Endothelial cell (in vitro differentiated cells): ENCODE data around the gene SPOP. TPM values are rescaled to one million over a fixed set of nuclear protein-coding genes. Genes with fewer than 3 reads are reported as not detected.

Experiments used
- DNase-seq: peaks from one replicate; pipeline ENCODE4 v3.0.0; 2021; ENCODE audit warnings: low spot score
- H3K27ac Mint-ChIP-seq: one replicate; pipeline ENCODE4 v1.8.0; 2021; ENCODE audit warnings: mixed read lengths, inconsistent platforms; ENCODE audit not compliant: unreplicated experiment
- H3K27me3 Mint-ChIP-seq: one replicate; pipeline ENCODE4 v1.8.0; 2021; ENCODE audit warnings: mild to moderate bottlenecking, moderate library complexity, mixed read lengths, inconsistent platforms; ENCODE audit not compliant: unreplicated experiment
- H3K36me3 Mint-ChIP-seq: one replicate; pipeline ENCODE4 v1.8.0; 2021; ENCODE audit warnings: mild to moderate bottlenecking, low read depth, mixed read lengths, inconsistent platforms; ENCODE audit not compliant: unreplicated experiment
- H3K4me1 Mint-ChIP-seq: one replicate; pipeline ENCODE4 v1.8.0; 2021; ENCODE audit warnings: mild to moderate bottlenecking, mixed read lengths, inconsistent platforms; ENCODE audit not compliant: unreplicated experiment
- H3K4me3 Mint-ChIP-seq: one replicate; pipeline ENCODE4 v1.8.0; 2021; ENCODE audit warnings: mild to moderate bottlenecking, mixed read lengths, inconsistent platforms; ENCODE audit not compliant: unreplicated experiment
- H3K9me3 Mint-ChIP-seq: one replicate; pipeline ENCODE4 v1.8.0; 2021; ENCODE audit warnings: mixed read lengths, inconsistent platforms; ENCODE audit not compliant: unreplicated experiment
- CTCF ChIP-seq: fragments of 200-600 bp; sonication (generic); IDR thresholded peaks from one replicate; pipeline ENCODE4 v1.5.0; 2021; ENCODE audit warnings: antibody characterized with exemption; ENCODE audit not compliant: unreplicated experiment
- total RNA-seq: library from RNA; stranded (reverse); fragmentation: NEBNext Ultra II Directional; extraction: Animal tissue kit (Norgen Biotek cat#: 25700); gene quantifications from one replicate; pipeline ENCODE4 v1.2.1, GENCODE V29; 2021; ENCODE audit not compliant: unreplicated experiment

The SPOP gene
- total RNA-seq, 1 donor from 2014 or later = 55.6 TPM

GRCh38 chr17:49703557-49704277 lies 25.8 kb upstream of the SPOP start:
- Mint-ChIP-seq H3K4me3 (no peak overlapping the region), H3K9me3 (no peaks in the 10 kb centered on the region), H3K36me3 (peaks cover 42% of the 10 kb centered on the region), H3K27ac (no peak overlapping the region), H3K4me1 (peaks cover 19% of the 10 kb centered on the region), H3K27me3 (peaks cover 7% of the 10 kb centered on the region)
- TF ChIP-seq CTCF = peak; percentile 40
- DNase-seq = no peak

- Mint-ChIP-seq H3K4me3 (peak overlapping the region; percentile 3), H3K36me3 (peaks cover 37% of the 10 kb centered on the region), H3K27ac (no peak overlapping the region), H3K4me1 (peaks cover 7% of the 10 kb centered on the region), H3K9me3 (no peaks in the 10 kb centered on the region), H3K27me3 (peaks cover 5% of the 10 kb centered on the region)
- no peak for TF ChIP-seq CTCF
- no peak for DNase-seq
These were observed 23.1 kb upstream of the SPOP start for GRCh38 chr17:49700960-49701359.

- peaks cover 7% of the 10 kb centered on the region for H3K27me3 Mint-ChIP-seq
- no peak for TF ChIP-seq CTCF
- H3K9me3 Mint-ChIP-seq = no peaks in the 10 kb centered on the region
These were observed 22.2 kb upstream of the SPOP start for GRCh38 chr17:49699966-49700575.

GRCh38 chr17:49698005-49698404 lies 20.1 kb upstream of the SPOP start:
- Mint-ChIP-seq H3K4me3 (no peak overlapping the region), H3K27me3 (peaks cover 9% of the 10 kb centered on the region), H3K9me3 (no peaks in the 10 kb centered on the region), H3K36me3 (peaks cover 25% of the 10 kb centered on the region), H3K4me1 (peaks cover 13% of the 10 kb centered on the region), H3K27ac (no peak overlapping the region)
- no peak for TF ChIP-seq CTCF
- no peak for DNase-seq

More at GRCh38 chr17:49699966-49700575, 22.2 kb upstream of the SPOP start:
- H3K36me3 Mint-ChIP-seq = peaks cover 31% of the 10 kb centered on the region
- H3K4me3 Mint-ChIP-seq = peak overlapping the region; percentile 21
- DNase-seq = no peak
- H3K27ac Mint-ChIP-seq = no peak overlapping the region
- H3K4me1 Mint-ChIP-seq = peaks cover 6% of the 10 kb centered on the region

GRCh38 chr17:49696233-49696761 lies 18.4 kb upstream of the SPOP start:
- DNase-seq = no peak
- H3K27me3 Mint-ChIP-seq = peaks cover 9% of the 10 kb centered on the region
- H3K4me3 Mint-ChIP-seq = no peak overlapping the region
- TF ChIP-seq CTCF = no peak
- no peaks in the 10 kb centered on the region for H3K9me3 Mint-ChIP-seq
- H3K27ac Mint-ChIP-seq = no peak overlapping the region
- peaks cover 19% of the 10 kb centered on the region for H3K36me3 Mint-ChIP-seq
- H3K4me1 Mint-ChIP-seq = peaks cover 21% of the 10 kb centered on the region
